Adipose tissue (tissue), 3 donors: ENCODE measurements around the gene SERPINA10. TPM values are rescaled to one million over a fixed set of nuclear protein-coding genes. Genes with fewer than 3 reads are reported as not detected.
"Not testable (repeated sequence)": the region's sequence is repeated elsewhere in the genome, so short reads cannot be mapped to it uniquely, and the experiment has no call there.

ENCODE experiments used
- H3K27ac ChIP-seq: one replicate; pipeline ENCODE4 v1.5.1; 2013; ENCODE audit warnings: low read depth, low read length
- WGBS, 3 donors: extraction: QIAGEN DNeasy Blood & Tissue Kit; methylation state at CpG; one replicate each; pipeline ENCODE4 v1.1.7; 2013; 5-methylcytosine and 5-hydroxymethylcytosine counted together
- polyA plus RNA-seq, 3 donors: library from polyadenylated mRNA; stranded (reverse); fragments of 200-250 nt; gene quantifications; one replicate each; pipeline ENCODE4 v1.2.3, GENCODE V29; 2013
- donor health status: healthy with polysubstance abuse.
- donor health status: Bipolar disorder and iron deficiency.
- donor health status: healthy.

Gene SERPINA10
- polyA plus RNA-seq, 3 donors, result 0.07 TPM; not detected in 2

GRCh38 chr14:94317259-94317658 is 24.2 kb upstream of the SERPINA10 start:
- WGBS, 3 donors, result 45 to 57% (median 54%) methylated on average over 4 of the region's 4 CpGs
- H3K27ac ChIP-seq, result no peak overlapping the region

GRCh38 chr14:94316692-94317091 is 23.6 kb upstream of the SERPINA10 start:
- 72 to 94% (median 85%) methylated on average over 1 of the region's 1 CpG for WGBS, 3 donors

GRCh38 chr14:94314890-94315289 is 21.8 kb upstream of the SERPINA10 start:
- 72 to 94% (median 90%) methylated on average over 2 of the region's 2 CpGs for WGBS, 3 donors
- H3K27ac ChIP-seq, result no peak overlapping the region

More at GRCh38 chr14:94316692-94317091, 23.6 kb upstream of the SERPINA10 start:
- H3K27ac ChIP-seq, result no peak overlapping the region

- no peak overlapping the region for H3K27ac ChIP-seq
- 77 to 83% (median 81%) methylated on average over 8 of the region's 8 CpGs for WGBS, 3 donors
Measured at GRCh38 chr14:94313991-94314655, 21.1 kb upstream of the SERPINA10 start.

- no peak overlapping the region for H3K27ac ChIP-seq
- WGBS, 3 donors, result 81 to 86% (median 82%) methylated on average over 6 of the region's 6 CpGs
Measured at GRCh38 chr14:94312481-94313246, 19.6 kb upstream of the SERPINA10 start.

GRCh38 chr14:94310248-94310647 is 17.2 kb upstream of the SERPINA10 start:
- no peak overlapping the region for H3K27ac ChIP-seq
- 76 to 91% (median 84%) methylated on average over 3 of the region's 3 CpGs for WGBS, 3 donors

- no peak overlapping the region for H3K27ac ChIP-seq
- WGBS, 3 donors, result 84 to 92% (median 88%) methylated on average over 10 of the region's 10 CpGs
Measured at GRCh38 chr14:94309721-94310120, 16.7 kb upstream of the SERPINA10 start.

- 49 to 61% (median 56%) methylated on average over 5 of the region's 5 CpGs for WGBS, 3 donors
Measured at GRCh38 chr14:94307410-94307992, 14.4 kb upstream of the SERPINA10 start.

GRCh38 chr14:94306047-94306978 is 13.2 kb upstream of the SERPINA10 start:
- 69 to 77% (median 71%) methylated on average over 12 of the region's 12 CpGs for WGBS, 3 donors
- no peak overlapping the region for H3K27ac ChIP-seq

More at GRCh38 chr14:94307410-94307992, 14.4 kb upstream of the SERPINA10 start:
- H3K27ac ChIP-seq, result no peak overlapping the region

GRCh38 chr14:94305620-94306019 is 12.6 kb upstream of the SERPINA10 start:
- H3K27ac ChIP-seq, result no peak overlapping the region
- 63 to 77% (median 74%) methylated on average over 2 of the region's 2 CpGs for WGBS, 3 donors

- H3K27ac ChIP-seq, result no peak overlapping the region
- 86 to 88% (median 88%) methylated on average over 6 of the region's 6 CpGs for WGBS, 3 donors
Measured at GRCh38 chr14:94304243-94304642, 11.2 kb upstream of the SERPINA10 start.

GRCh38 chr14:94303111-94303510 is 10.0 kb upstream of the SERPINA10 start:
- WGBS, 3 donors, result 73 to 87% (median 87%) methylated on average over 7 of the region's 7 CpGs
- H3K27ac ChIP-seq, result no peak overlapping the region

- no peak overlapping the region for H3K27ac ChIP-seq
- 90 to 93% (median 90%) methylated on average over 15 of the region's 15 CpGs for WGBS, 3 donors
Measured at GRCh38 chr14:94298130-94298529, 5.1 kb upstream of the SERPINA10 start.

- H3K27ac ChIP-seq, result not testable (repeated sequence)
- WGBS, 3 donors, result 76 to 82% (median 82%) methylated on average over 4 of the region's 4 CpGs
Measured at GRCh38 chr14:94296181-94296545, 3.1 kb upstream of the SERPINA10 start.

GRCh38 chr14:94295360-94296180 is 2.5 kb upstream of the SERPINA10 start:
- 58 to 74% (median 59%) methylated on average over 9 of the region's 9 CpGs for WGBS, 3 donors
- no peak overlapping the region for H3K27ac ChIP-seq

GRCh38 chr14:94293578-94293924 is 483 bp upstream of the SERPINA10 start:
- H3K27ac ChIP-seq, result no peak overlapping the region
- 69 to 77% (median 76%) methylated on average over 3 of the region's 3 CpGs for WGBS, 3 donors

- 93 to 96% (median 94%) methylated on average over 3 of the region's 3 CpGs for WGBS, 3 donors
- H3K27ac ChIP-seq, result no peak overlapping the region
Measured at GRCh38 chr14:94292526-94292871, 569 bp downstream of the SERPINA10 start.
